ENCODE results near the gene PHLPP1.
"Not testable (repeated sequence)": the region's sequence is repeated elsewhere in the genome, so short reads cannot be mapped to it uniquely, and the experiment has no call there.

The PHLPP1 gene

GRCh38 chr18:62807396-62807795, 92.1 kb downstream of the PHLPP1 start:
- no peak for DNase-seq (ENCODE audit: low read depth in 1 of 2, low spot score in 1 of 2)

GRCh38 chr18:62808123-62808522, 92.8 kb downstream of the PHLPP1 start:
- no peak for DNase-seq (ENCODE audit: low read depth in 1 of 2, low spot score in 1 of 2)

- DNase-seq (ENCODE audit: low read depth in 1 of 2, low spot score in 1 of 2), result not testable (repeated sequence)
Observed at GRCh38 chr18:62809445-62809844, 94.1 kb downstream of the PHLPP1 start.

GRCh38 chr18:62809900-62810299, 94.6 kb downstream of the PHLPP1 start:
- DNase-seq (ENCODE audit: low read depth in 1 of 2, low spot score in 1 of 2), result no peak

GRCh38 chr18:62810682-62811081, 95.3 kb downstream of the PHLPP1 start:
- DNase-seq (ENCODE audit: low read depth in 1 of 2, low spot score in 1 of 2), result no peak

GRCh38 chr18:62811674-62812073, 96.3 kb downstream of the PHLPP1 start:
- no peak for DNase-seq (ENCODE audit: low read depth in 1 of 2, low spot score in 1 of 2)

GRCh38 chr18:62812242-62812641, 96.9 kb downstream of the PHLPP1 start:
- DNase-seq (ENCODE audit: low read depth in 1 of 2, low spot score in 1 of 2), result no peak

- DNase-seq (ENCODE audit: low read depth in 1 of 2, low spot score in 1 of 2), result no peak
Observed at GRCh38 chr18:62812876-62813275, 97.5 kb downstream of the PHLPP1 start.

GRCh38 chr18:62814132-62814759, 98.9 kb downstream of the PHLPP1 start:
- DNase-seq (ENCODE audit: low read depth in 1 of 2, low spot score in 1 of 2), result no peak

- DNase-seq (ENCODE audit: low read depth in 1 of 2, low spot score in 1 of 2), result no peak
Observed at GRCh38 chr18:62825382-62825781, 110.0 kb downstream of the PHLPP1 start.

- DNase-seq (ENCODE audit: low read depth in 1 of 2, low spot score in 1 of 2), result no peak
Observed at GRCh38 chr18:62827397-62827796, 112.1 kb downstream of the PHLPP1 start.

GRCh38 chr18:62828091-62828640, 112.8 kb downstream of the PHLPP1 start:
- DNase-seq (ENCODE audit: low read depth in 1 of 2, low spot score in 1 of 2), result no peak

GRCh38 chr18:62828852-62829251, 113.5 kb downstream of the PHLPP1 start:
- DNase-seq (ENCODE audit: low read depth in 1 of 2, low spot score in 1 of 2), result no peak

- no peak for DNase-seq (ENCODE audit: low read depth in 1 of 2, low spot score in 1 of 2)
Observed at GRCh38 chr18:62829936-62830335, 114.6 kb downstream of the PHLPP1 start.

GRCh38 chr18:62832282-62832681, 116.9 kb downstream of the PHLPP1 start:
- no peak for DNase-seq (ENCODE audit: low read depth in 1 of 2, low spot score in 1 of 2)

GRCh38 chr18:62833494-62833893, 118.2 kb downstream of the PHLPP1 start:
- DNase-seq (ENCODE audit: low read depth in 1 of 2, low spot score in 1 of 2), result no peak

GRCh38 chr18:62834715-62835114, 119.4 kb downstream of the PHLPP1 start:
- no peak for DNase-seq (ENCODE audit: low read depth in 1 of 2, low spot score in 1 of 2)

GRCh38 chr18:62837011-62837410, 121.7 kb downstream of the PHLPP1 start:
- no peak for DNase-seq (ENCODE audit: low read depth in 1 of 2, low spot score in 1 of 2)

GRCh38 chr18:62838475-62839098, 123.2 kb downstream of the PHLPP1 start:
- DNase-seq (ENCODE audit: low read depth in 1 of 2, low spot score in 1 of 2), result no peak

GRCh38 chr18:62839874-62840713, 124.8 kb downstream of the PHLPP1 start:
- DNase-seq (ENCODE audit: low read depth in 1 of 2, low spot score in 1 of 2), result no peak

- no peak for DNase-seq (ENCODE audit: low read depth in 1 of 2, low spot score in 1 of 2)
Observed at GRCh38 chr18:62841405-62841804, 126.1 kb downstream of the PHLPP1 start.

- no peak for DNase-seq (ENCODE audit: low read depth in 1 of 2, low spot score in 1 of 2)
Observed at GRCh38 chr18:62842898-62843297, 127.6 kb downstream of the PHLPP1 start.

All from stimulated activated CD4-positive, alpha-beta T cell treated with anti-CD3 and anti-CD28 coated beads, Interleukin-15, amount 100 ng/mL, for 1 hour (primary cell).